Measurements from ENCODE around the gene DIPK1B. TPM values are rescaled to one million over a fixed set of nuclear protein-coding genes. Genes with fewer than 3 reads are reported as not detected.

Gene DIPK1B
- total RNA-seq, 4 donors from 2014 or later = 5.4 to 37.9 (median 15.8) TPM

DNA sequence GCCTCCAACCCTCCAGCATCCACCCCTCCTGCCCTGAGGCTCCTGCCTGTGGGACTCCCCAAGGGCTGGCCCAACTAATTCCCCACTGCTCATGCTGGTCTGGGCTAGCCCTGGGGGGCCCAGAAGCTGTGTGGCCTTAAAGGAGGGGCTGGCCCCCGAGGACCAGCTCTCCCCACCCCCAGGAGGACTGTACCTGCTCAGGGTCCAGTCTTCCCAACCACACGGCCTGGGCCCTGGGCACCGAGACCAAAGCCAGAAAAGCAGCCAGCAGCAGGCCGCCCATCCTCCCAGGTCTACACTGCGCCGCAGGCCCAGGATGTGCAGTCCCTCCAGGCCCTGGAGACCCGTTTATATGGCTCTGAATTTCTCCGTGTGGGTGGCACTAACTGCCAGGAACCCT, 35.8 kb downstream of the DIPK1B start, which contains the start of gene LCN6:
Gene LCN6 (minus strand): TSS at position 325 of the 400 bp plus-strand sequence. CDS start 42 bp downstream, at position 283.
- DNase-seq (ENCODE audit: low spot score in 2 of 2) = no peak
- 63 to 74% methylated on average over 6 to 7 of the region's 8 CpGs for WGBS, 2 donors
- Histone ChIP-seq H3K4me1 (peaks cover 0 to 23% (median 4%) of the 10 kb centered on the region in 4 donors), H3K27me3 (peaks cover 0 to 13% of the 10 kb centered on the region in 2 donors), H3K36me3 (no peaks in the 10 kb centered on the region), H3K4me3 (no peak within 1 kb of the TSS), H3K27ac (peak within 1 kb of the TSS in 1 of 4 donors; percentile 60), H3K9me3 (peaks cover 0 to 22% (median 4%) of the 10 kb centered on the region in 4 donors)
- no peak for TF ChIP-seq POLR2A (IDR thresholded peaks at IDR 0.05)
- TF ChIP-seq, protein P1, sequence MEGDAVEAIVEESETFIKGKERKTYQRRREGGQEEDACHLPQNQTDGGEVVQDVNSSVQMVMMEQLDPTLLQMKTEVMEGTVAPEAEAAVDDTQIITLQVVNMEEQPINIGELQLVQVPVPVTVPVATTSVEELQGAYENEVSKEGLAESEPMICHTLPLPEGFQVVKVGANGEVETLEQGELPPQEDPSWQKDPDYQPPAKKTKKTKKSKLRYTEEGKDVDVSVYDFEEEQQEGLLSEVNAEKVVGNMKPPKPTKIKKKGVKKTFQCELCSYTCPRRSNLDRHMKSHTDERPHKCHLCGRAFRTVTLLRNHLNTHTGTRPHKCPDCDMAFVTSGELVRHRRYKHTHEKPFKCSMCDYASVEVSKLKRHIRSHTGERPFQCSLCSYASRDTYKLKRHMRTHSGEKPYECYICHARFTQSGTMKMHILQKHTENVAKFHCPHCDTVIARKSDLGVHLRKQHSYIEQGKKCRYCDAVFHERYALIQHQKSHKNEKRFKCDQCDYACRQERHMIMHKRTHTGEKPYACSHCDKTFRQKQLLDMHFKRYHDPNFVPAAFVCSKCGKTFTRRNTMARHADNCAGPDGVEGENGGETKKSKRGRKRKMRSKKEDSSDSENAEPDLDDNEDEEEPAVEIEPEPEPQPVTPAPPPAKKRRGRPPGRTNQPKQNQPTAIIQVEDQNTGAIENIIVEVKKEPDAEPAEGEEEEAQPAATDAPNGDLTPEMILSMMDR (IDR thresholded peaks at IDR 0.05) = no peak
- no peak for TF ChIP-seq EP300 (IDR thresholded peaks at IDR 0.05)

DNA sequence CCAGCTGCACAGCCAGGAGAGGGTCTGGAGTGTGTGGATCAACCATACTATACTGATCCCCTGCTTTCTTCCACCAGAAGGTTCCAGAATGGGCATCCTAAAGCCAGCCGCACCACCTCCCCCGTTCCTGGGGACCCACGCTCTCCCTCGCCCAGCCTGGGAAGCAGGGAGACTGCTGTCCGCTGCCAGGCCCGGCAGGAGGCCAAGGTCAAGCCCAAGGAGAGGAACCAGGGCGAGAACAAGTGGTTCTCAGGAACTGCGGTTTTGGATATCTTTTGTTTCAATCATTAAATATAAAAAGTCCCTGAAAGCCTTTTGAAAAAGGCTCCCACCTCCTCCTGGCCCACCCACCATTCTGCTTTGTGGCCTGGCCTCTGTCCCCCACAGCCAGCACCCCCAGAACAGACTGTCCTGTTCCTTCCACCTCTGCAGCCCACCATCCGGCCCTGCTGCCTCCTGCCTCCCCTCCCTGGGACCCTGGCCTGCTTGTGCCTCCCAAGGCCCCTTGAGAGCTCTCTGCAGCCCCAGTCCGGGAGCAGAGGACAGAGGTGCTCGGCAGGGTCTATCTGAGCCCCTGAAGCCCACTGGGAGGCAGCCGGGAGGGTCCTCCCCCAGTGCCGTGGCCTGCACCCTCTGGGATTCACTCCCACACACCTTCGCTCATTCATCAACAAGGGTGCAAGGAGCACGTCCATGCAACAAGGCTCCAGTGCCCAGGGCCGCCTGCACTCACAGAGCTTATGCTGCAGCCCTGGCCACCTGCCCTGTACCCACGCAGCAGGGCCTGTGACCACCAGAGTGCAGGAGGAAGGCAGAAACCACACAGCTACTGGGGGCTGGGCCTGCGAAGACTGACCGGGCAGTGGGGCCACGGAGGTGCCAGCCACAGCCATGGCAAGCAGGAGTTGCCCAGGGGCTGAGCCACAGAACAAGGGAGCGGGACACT, 36.6 kb downstream of the DIPK1B start:
- WGBS, 2 donors = 50 to 60% methylated on average over 15 to 21 of the region's 21 CpGs
- peaks cover 0 to 18% (median 4%) of the 10 kb centered on the region in 4 donors for H3K4me1 ChIP-seq
- TF ChIP-seq EP300 (IDR thresholded peaks at IDR 0.05) (peak in 1 of 2 donors; percentile 6), POLR2A (IDR thresholded peaks at IDR 0.05) (no peak)
- TF ChIP-seq, protein P1 (IDR thresholded peaks at IDR 0.05) = no peak
- H3K36me3 ChIP-seq = no peaks in the 10 kb centered on the region
- H3K27me3 ChIP-seq = peaks cover 0 to 5% of the 10 kb centered on the region in 2 donors
- no peak for DNase-seq (ENCODE audit: low spot score in 2 of 2)
- no peak overlapping the region for H3K4me3 ChIP-seq
- H3K27ac ChIP-seq = peak overlapping the region in 1 of 4 donors; percentile 60
- peaks cover 0 to 29% (median 4%) of the 10 kb centered on the region in 4 donors for H3K9me3 ChIP-seq

- no peaks in the 10 kb centered on the region for H3K36me3 ChIP-seq
- no peak overlapping the region for H3K4me3 ChIP-seq
- TF ChIP-seq, protein P1 (IDR thresholded peaks at IDR 0.05) = no peak
- TF ChIP-seq EP300 (IDR thresholded peaks at IDR 0.05) = no peak
- no peak for TF ChIP-seq POLR2A (IDR thresholded peaks at IDR 0.05)
- H3K9me3 ChIP-seq = peaks cover 0 to 33% (median 4%) of the 10 kb centered on the region in 4 donors
- H3K27me3 ChIP-seq = no peaks in the 10 kb centered on the region
- H3K4me1 ChIP-seq = peaks cover 0 to 18% (median 4%) of the 10 kb centered on the region in 4 donors
- DNase-seq (ENCODE audit: low spot score in 2 of 2) = no peak
- no peak overlapping the region for H3K27ac ChIP-seq
- 29 to 49% methylated on average over 2 of the region's 2 CpGs for WGBS, 2 donors
Measured at GRCh38 chr9:136750526-136750925, 38.2 kb downstream of the DIPK1B start.

DNA sequence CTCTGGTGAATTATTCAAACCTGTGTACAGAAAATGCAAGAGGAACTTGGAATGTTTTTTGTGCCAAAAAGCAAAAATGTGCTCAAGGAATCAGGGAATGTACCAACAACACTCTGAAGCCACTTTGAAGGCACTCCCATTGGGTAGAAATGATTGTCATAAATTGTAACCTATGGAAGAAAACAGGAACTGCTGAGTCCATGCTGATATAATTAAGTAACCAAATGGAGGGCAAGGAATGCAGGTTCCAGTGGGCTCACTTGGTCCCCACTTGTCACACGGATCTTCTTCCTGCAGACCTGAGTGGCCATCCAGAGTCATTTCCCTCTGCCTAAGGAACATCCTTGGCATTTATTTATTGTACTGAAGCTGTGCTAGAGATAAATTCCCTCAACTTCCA, 38.9 kb downstream of the DIPK1B start:
- Histone ChIP-seq H3K27ac (no peak overlapping the region), H3K4me1 (peaks cover 0 to 18% (median 4%) of the 10 kb centered on the region in 4 donors), H3K36me3 (no peaks in the 10 kb centered on the region), H3K9me3 (peaks cover 0 to 40% (median 4%) of the 10 kb centered on the region in 4 donors), H3K27me3 (no peaks in the 10 kb centered on the region), H3K4me3 (no peak overlapping the region)
- no peak for TF ChIP-seq EP300 (IDR thresholded peaks at IDR 0.05)
- TF ChIP-seq, protein P1 (IDR thresholded peaks at IDR 0.05) = no peak
- TF ChIP-seq POLR2A (IDR thresholded peaks at IDR 0.05) = no peak
- WGBS, 2 donors = 80 to 93% methylated on average over 1 of the region's 1 CpG
- DNase-seq (ENCODE audit: low spot score in 2 of 2) = no peak

- no peak for TF ChIP-seq EP300 (IDR thresholded peaks at IDR 0.05)
- TF ChIP-seq POLR2A (IDR thresholded peaks at IDR 0.05) = no peak
- TF ChIP-seq, protein P1 (IDR thresholded peaks at IDR 0.05) = no peak
- Histone ChIP-seq H3K4me3 (no peak overlapping the region), H3K27me3 (no peaks in the 10 kb centered on the region), H3K27ac (no peak overlapping the region), H3K36me3 (no peaks in the 10 kb centered on the region), H3K9me3 (peaks cover 0 to 44% (median 4%) of the 10 kb centered on the region in 4 donors), H3K4me1 (peaks cover 0 to 18% (median 4%) of the 10 kb centered on the region in 4 donors)
- no peak for DNase-seq (ENCODE audit: low spot score in 2 of 2)
Measured at GRCh38 chr9:136751814-136752213, 39.4 kb downstream of the DIPK1B start.
